GM18861 (cell line): ENCODE measurements around the gene LGI2.
"Not testable (repeated sequence)": the region's sequence is repeated elsewhere in the genome, so short reads cannot be mapped to it uniquely, and the experiment has no call there.

Source experiments
- ATAC-seq: cut with Tn5 transposase; IDR thresholded peaks from one replicate; pipeline ENCODE4 v1.9.1; 2021; ENCODE audit not compliant: unreplicated experiment

Gene LGI2

GRCh38 chr4:25030277-25031076 is at the start of gene LGI2:
LGI2 (minus strand) TSS chr4:25030946; CDS start chr4:25030693, 253 bp downstream.
- ATAC-seq, result no peak

- no peak for ATAC-seq
Observed at GRCh38 chr4:25078523-25078922, 47.8 kb upstream of the LGI2 start.

GRCh38 chr4:25076625-25077398 is 46.1 kb upstream of the LGI2 start:
- ATAC-seq, result no peak

GRCh38 chr4:25075851-25076250 is 45.1 kb upstream of the LGI2 start:
- ATAC-seq, result no peak

- no peak for ATAC-seq
Observed at GRCh38 chr4:25075129-25075528, 44.4 kb upstream of the LGI2 start.

GRCh38 chr4:25070545-25070944 is 39.8 kb upstream of the LGI2 start:
- ATAC-seq, result no peak

GRCh38 chr4:25069014-25069413 is 38.3 kb upstream of the LGI2 start:
- no peak for ATAC-seq

GRCh38 chr4:25068386-25068785 is 37.6 kb upstream of the LGI2 start:
- ATAC-seq, result no peak

- ATAC-seq, result no peak
Observed at GRCh38 chr4:25065932-25066590, 35.3 kb upstream of the LGI2 start.

- no peak for ATAC-seq
Observed at GRCh38 chr4:25065431-25065858, 34.7 kb upstream of the LGI2 start.

- ATAC-seq, result not testable (repeated sequence)
Observed at GRCh38 chr4:25064447-25064846, 33.7 kb upstream of the LGI2 start.

GRCh38 chr4:25063116-25063515 is 32.4 kb upstream of the LGI2 start:
- no peak for ATAC-seq

- no peak for ATAC-seq
Observed at GRCh38 chr4:25062098-25062497, 31.4 kb upstream of the LGI2 start.

GRCh38 chr4:25061602-25062001 is 30.9 kb upstream of the LGI2 start:
- no peak for ATAC-seq

GRCh38 chr4:25060963-25061340 is 30.2 kb upstream of the LGI2 start:
- ATAC-seq, result no peak

- ATAC-seq, result no peak
Observed at GRCh38 chr4:25060241-25060962, 29.7 kb upstream of the LGI2 start.

- ATAC-seq, result no peak
Observed at GRCh38 chr4:25059791-25060190, 29.0 kb upstream of the LGI2 start.

GRCh38 chr4:25058796-25059195 is 28.1 kb upstream of the LGI2 start:
- no peak for ATAC-seq

- ATAC-seq, result no peak
Observed at GRCh38 chr4:25057299-25057698, 26.6 kb upstream of the LGI2 start.

GRCh38 chr4:25052037-25052436 is 21.3 kb upstream of the LGI2 start:
- not testable (repeated sequence) for ATAC-seq

- no peak for ATAC-seq
Observed at GRCh38 chr4:25051534-25051933, 20.8 kb upstream of the LGI2 start.
